Fibroblast of lung (primary cell): ENCODE measurements around the gene TCAF1.

ENCODE experiments used
- EZH2 ChIP-seq: IDR thresholded peaks from 2 replicates; pipeline ENCODE4 v1.5.1; 2012; ENCODE audit warnings: low read length, control low read depth, mild to moderate bottlenecking; ENCODE audit errors: missing control alignments
- TF ChIP-seq, protein P1 (sequence below), 2 donors: IDR thresholded peaks in 1 of 2; conservative IDR thresholded peaks in 1 of 2; 1 replicate in 1 of 2; 2 replicates in 1 of 2; pipeline ENCODE4 v1.5.1; 2011 to 2012; ENCODE audit warnings: low read length in 2 of 2, control low read depth in 1 of 2, inconsistent platforms in 1 of 2, low read depth in 1 of 2, mild to moderate bottlenecking in 1 of 2

DNA sequence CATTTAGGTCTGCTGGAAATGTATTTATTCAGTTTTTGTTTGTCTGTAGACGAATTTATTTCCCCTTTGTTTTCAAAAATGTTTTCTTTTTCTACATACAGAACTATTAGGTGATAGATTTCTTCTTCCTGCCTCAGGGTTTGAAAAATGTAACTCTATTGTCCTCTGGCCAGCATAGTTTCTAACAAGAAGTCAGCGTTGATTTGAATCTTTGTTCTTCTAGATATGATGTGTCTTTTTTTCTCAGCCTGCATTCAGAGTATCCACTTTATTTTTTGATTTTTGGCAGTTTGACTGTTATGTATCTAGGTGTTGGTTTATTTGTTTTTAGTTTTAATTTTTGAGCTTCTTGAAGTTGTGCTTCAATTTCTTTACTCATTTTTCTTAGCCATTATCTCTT is 45.1 kb upstream of the TCAF1 start:
- TF ChIP-seq EZH2 = no peak
- TF ChIP-seq, protein P1, sequence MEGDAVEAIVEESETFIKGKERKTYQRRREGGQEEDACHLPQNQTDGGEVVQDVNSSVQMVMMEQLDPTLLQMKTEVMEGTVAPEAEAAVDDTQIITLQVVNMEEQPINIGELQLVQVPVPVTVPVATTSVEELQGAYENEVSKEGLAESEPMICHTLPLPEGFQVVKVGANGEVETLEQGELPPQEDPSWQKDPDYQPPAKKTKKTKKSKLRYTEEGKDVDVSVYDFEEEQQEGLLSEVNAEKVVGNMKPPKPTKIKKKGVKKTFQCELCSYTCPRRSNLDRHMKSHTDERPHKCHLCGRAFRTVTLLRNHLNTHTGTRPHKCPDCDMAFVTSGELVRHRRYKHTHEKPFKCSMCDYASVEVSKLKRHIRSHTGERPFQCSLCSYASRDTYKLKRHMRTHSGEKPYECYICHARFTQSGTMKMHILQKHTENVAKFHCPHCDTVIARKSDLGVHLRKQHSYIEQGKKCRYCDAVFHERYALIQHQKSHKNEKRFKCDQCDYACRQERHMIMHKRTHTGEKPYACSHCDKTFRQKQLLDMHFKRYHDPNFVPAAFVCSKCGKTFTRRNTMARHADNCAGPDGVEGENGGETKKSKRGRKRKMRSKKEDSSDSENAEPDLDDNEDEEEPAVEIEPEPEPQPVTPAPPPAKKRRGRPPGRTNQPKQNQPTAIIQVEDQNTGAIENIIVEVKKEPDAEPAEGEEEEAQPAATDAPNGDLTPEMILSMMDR (conservative IDR thresholded peaks at IDR 0.05 in 1 of 2, IDR thresholded peaks at IDR 0.05 in 1 of 2; ENCODE audit: low read depth in 1 of 2, low read length in 2 of 2) = no peak
